HepG2 (cell line): ENCODE data around the gene KRTAP5-6. TPM values are rescaled to one million over a fixed set of nuclear protein-coding genes. Genes with fewer than 3 reads are reported as not detected.

Experiments
- HIVEP1 ChIP-seq: sonication (generic); formaldehyde crosslinking; IDR thresholded peaks from 2 replicates; pipeline ENCODE4 v1.4.0; 2020; ENCODE audit warnings: mild to moderate bottlenecking, missing genetic modification reagents
- MAFF ChIP-seq: IDR thresholded peaks from 2 replicates; pipeline ENCODE4 v1.6.1; 2011; ENCODE audit warnings: low read depth, low read length, improper control_type of control experiment
- NCOA2 ChIP-seq: sonication (generic); formaldehyde crosslinking; IDR thresholded peaks from 2 replicates; pipeline ENCODE4 v1.8.0; 2022; ENCODE audit warnings: inconsistent platforms
- NFKBIZ ChIP-seq: IDR thresholded peaks from 2 replicates; pipeline ENCODE4 v1.6.1; 2018; ENCODE audit warnings: missing genetic modification reagents, missing compliant biosample characterization
- RCOR2 ChIP-seq: IDR thresholded peaks from 2 replicates; pipeline ENCODE4 v1.6.1; 2016; ENCODE audit warnings: missing biosample characterization, missing genetic modification reagents
- TARDBP ChIP-seq: sonication (generic); formaldehyde crosslinking; IDR thresholded peaks from 2 replicates; pipeline ENCODE4 v1.8.0; 2022; ENCODE audit warnings: mild to moderate bottlenecking, missing genetic modification reagents
- YEATS4 ChIP-seq: sonication (generic); formaldehyde crosslinking; IDR thresholded peaks from 2 replicates; pipeline ENCODE4 v1.4.0; 2020; ENCODE audit warnings: missing genetic modification reagents, borderline replicate concordance
- ZFX ChIP-seq: sonication (generic); formaldehyde crosslinking; IDR thresholded peaks from 2 replicates; pipeline ENCODE4 v1.4.0; 2020; ENCODE audit warnings: mild to moderate bottlenecking, low read depth, missing genetic modification reagents, moderate library complexity
- ZNF230 ChIP-seq: sonication (generic); formaldehyde crosslinking; IDR thresholded peaks from 2 replicates; pipeline ENCODE4 v1.4.0; 2020; ENCODE audit warnings: mild to moderate bottlenecking, missing genetic modification reagents
- ZNF317 ChIP-seq: sonication (generic); formaldehyde crosslinking; IDR thresholded peaks from 2 replicates; pipeline ENCODE4 v1.5.0; 2020; ENCODE audit warnings: mild to moderate bottlenecking, missing genetic modification reagents
- ZNF605 ChIP-seq: sonication (generic); formaldehyde crosslinking; IDR thresholded peaks from 2 replicates; pipeline ENCODE4 v1.8.0; 2022; ENCODE audit warnings: mild to moderate bottlenecking, missing genetic modification reagents
- ZNF607 ChIP-seq: sonication (generic); formaldehyde crosslinking; IDR thresholded peaks from 2 replicates; pipeline ENCODE4 v1.5.1; 2020; ENCODE audit warnings: missing genetic modification reagents, mild to moderate bottlenecking, borderline replicate concordance
- ZNF883 ChIP-seq: sonication (generic); formaldehyde crosslinking; IDR thresholded peaks from 2 replicates; pipeline ENCODE4 v1.5.1; 2020; ENCODE audit warnings: mild to moderate bottlenecking, missing genetic modification reagents; ENCODE audit errors: not compliant biosample characterization
- polyA plus RNA-seq, 8 experiments: library from polyadenylated mRNA; depleted of rRNA in 3 of 8; stranded (reverse) in 7 of 8; unstranded in 1 of 8; fragments of >200 nt; fragmentation: Illumina TruSeq in 4 of 8; extraction: Trizol in 4 of 8; gene quantifications; 2 replicates each; pipeline versions ENCODE4 v1.2.1 to v1.2.3, GENCODE V29; 2011 to 2016; ENCODE audit warnings: low read depth in 4 of 8, missing spikeins in 1 of 8, mixed read lengths in 1 of 8; ENCODE audit not compliant: insufficient read depth in 1 of 8
- total RNA-seq, 5 experiments: library from RNA; depleted of rRNA; stranded (reverse); fragments of >200 nt; fragmentation: Illumina TruSeq; extraction: Trizol; gene quantifications; 2 replicates each; pipeline ENCODE4 v1.2.3, GENCODE V29; 2016; ENCODE audit warnings: low read depth in 1 of 5
- TF ChIP-seq, protein P1 (sequence below): sonication (generic); formaldehyde crosslinking; IDR thresholded peaks from 2 replicates; pipeline ENCODE4 v1.8.1; 2023; ENCODE audit warnings: mild to moderate bottlenecking, missing genetic modification reagents
- TF ChIP-seq, protein P2 (sequence below): IDR thresholded peaks from 2 replicates; pipeline ENCODE4 v1.6.1; 2016
- TF ChIP-seq, protein P3 (sequence below): IDR thresholded peaks from 2 replicates; pipeline ENCODE4 v1.6.1; 2016; ENCODE audit warnings: control low read depth
- TF ChIP-seq, protein P4 (sequence below): IDR thresholded peaks from 2 replicates; pipeline ENCODE4 v1.6.1; 2018; ENCODE audit warnings: missing genetic modification reagents, mild to moderate bottlenecking, missing compliant biosample characterization
- TF ChIP-seq, protein P5 (sequence below): sonication (generic); formaldehyde crosslinking; IDR thresholded peaks from 2 replicates; pipeline ENCODE4 v1.4.0; 2020; ENCODE audit warnings: missing genetic modification reagents, borderline replicate concordance

Gene KRTAP5-6
- total and polyA plus RNA-seq, 2 of the 13 experiments (the other 11 are each of a cell fraction or from before 2014, with no cell fraction given): not detected

DNA sequence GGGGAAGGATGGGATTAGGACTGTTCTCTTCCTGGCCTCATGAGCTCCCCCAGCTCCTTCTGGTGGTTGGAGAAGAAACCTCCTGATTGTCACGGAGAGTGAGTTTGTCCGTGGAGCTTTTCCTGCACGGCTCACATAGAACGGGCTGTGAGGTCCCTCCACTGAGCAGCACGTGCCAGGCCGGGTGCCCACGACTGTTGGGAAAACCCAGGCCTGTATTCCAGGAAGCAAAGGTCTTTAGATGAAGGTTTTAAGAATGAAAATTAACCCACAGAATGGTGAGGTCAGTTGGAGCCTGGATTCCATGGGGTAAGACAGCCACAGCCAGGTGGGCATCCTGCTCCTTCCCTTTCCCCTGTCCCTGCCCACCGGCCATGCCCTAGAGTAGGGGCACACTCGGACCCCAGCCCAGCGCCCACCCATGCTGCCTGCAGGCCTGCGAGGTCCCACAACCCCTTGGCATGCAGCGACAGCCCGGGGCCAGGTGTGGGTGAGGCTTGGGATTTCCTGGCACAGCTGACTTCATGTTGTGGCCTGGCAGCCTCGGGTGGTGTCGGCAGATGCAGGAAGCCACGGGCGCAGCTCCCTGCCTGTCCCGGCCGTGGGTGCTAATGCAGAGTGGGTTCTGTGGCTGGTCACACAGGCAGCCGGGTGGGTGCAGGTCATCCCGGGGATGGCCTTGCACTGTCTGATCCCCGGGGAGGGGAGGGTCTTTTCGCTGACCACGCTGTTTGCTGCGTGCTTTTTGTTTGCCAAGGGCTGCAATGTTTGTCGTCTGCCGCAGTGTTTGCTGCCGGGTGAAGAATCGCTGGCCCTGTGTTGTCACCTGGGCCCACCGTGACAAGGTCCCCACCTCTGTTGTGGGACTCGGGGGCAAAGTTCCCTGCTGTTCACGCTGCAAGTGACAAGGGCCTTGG, 7.5 kb upstream of the KRTAP5-6 start (continued):
- TF ChIP-seq ZNF230: 0 out of 2 replicates have a peak, but pooled peaks have one; percentile 38
- peak; percentile 98 for TF ChIP-seq NFKBIZ (CRISPR knock-in tag)
- peak; percentile 76 for TF ChIP-seq YEATS4 (CRISPR knock-in tag)
- TF ChIP-seq, protein P1, sequence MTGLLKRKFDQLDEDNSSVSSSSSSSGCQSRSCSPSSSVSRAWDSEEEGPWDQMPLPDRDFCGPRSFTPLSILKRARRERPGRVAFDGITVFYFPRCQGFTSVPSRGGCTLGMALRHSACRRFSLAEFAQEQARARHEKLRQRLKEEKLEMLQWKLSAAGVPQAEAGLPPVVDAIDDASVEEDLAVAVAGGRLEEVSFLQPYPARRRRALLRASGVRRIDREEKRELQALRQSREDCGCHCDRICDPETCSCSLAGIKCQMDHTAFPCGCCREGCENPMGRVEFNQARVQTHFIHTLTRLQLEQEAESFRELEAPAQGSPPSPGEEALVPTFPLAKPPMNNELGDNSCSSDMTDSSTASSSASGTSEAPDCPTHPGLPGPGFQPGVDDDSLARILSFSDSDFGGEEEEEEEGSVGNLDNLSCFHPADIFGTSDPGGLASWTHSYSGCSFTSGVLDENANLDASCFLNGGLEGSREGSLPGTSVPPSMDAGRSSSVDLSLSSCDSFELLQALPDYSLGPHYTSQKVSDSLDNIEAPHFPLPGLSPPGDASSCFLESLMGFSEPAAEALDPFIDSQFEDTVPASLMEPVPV (CRISPR knock-in tag): peak; percentile 94
- TF ChIP-seq ZNF607: peak; percentile 53; the same call in 1 of the 2 replicates
- TF ChIP-seq, protein P2, sequence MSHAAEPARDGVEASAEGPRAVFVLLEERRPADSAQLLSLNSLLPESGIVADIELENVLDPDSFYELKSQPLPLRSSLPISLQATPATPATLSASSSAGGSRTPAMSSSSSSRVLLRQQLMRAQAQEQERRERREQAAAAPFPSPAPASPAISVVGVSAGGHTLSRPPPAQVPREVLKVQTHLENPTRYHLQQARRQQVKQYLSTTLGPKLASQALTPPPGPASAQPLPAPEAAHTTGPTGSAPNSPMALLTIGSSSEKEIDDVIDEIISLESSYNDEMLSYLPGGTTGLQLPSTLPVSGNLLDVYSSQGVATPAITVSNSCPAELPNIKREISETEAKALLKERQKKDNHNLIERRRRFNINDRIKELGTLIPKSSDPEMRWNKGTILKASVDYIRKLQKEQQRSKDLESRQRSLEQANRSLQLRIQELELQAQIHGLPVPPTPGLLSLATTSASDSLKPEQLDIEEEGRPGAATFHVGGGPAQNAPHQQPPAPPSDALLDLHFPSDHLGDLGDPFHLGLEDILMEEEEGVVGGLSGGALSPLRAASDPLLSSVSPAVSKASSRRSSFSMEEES (CRISPR knock-in tag): peak; percentile 98
- TF ChIP-seq ZNF883: peak; percentile 51
- peak; percentile 95 for TF ChIP-seq TARDBP (CRISPR knock-in tag)
- peak; percentile 74 for TF ChIP-seq ZNF605 (CRISPR knock-in tag)
- TF ChIP-seq, protein P3, sequence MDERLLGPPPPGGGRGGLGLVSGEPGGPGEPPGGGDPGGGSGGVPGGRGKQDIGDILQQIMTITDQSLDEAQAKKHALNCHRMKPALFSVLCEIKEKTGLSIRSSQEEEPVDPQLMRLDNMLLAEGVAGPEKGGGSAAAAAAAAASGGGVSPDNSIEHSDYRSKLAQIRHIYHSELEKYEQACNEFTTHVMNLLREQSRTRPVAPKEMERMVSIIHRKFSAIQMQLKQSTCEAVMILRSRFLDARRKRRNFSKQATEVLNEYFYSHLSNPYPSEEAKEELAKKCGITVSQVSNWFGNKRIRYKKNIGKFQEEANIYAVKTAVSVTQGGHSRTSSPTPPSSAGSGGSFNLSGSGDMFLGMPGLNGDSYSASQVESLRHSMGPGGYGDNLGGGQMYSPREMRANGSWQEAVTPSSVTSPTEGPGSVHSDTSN (CRISPR knock-in tag): peak; percentile 50; the same call in 1 of the 2 replicates
- TF ChIP-seq ZNF317: peak; percentile 62; the same call in 1 of the 2 replicates
- TF ChIP-seq, protein P4, sequence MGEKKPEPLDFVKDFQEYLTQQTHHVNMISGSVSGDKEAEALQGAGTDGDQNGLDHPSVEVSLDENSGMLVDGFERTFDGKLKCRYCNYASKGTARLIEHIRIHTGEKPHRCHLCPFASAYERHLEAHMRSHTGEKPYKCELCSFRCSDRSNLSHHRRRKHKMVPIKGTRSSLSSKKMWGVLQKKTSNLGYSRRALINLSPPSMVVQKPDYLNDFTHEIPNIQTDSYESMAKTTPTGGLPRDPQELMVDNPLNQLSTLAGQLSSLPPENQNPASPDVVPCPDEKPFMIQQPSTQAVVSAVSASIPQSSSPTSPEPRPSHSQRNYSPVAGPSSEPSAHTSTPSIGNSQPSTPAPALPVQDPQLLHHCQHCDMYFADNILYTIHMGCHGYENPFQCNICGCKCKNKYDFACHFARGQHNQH (CRISPR knock-in tag): peak; percentile 93; the same call in 1 of the 2 replicates
- peak; percentile 71 for TF ChIP-seq ZFX (CRISPR knock-in tag)
- TF ChIP-seq, protein P5, sequence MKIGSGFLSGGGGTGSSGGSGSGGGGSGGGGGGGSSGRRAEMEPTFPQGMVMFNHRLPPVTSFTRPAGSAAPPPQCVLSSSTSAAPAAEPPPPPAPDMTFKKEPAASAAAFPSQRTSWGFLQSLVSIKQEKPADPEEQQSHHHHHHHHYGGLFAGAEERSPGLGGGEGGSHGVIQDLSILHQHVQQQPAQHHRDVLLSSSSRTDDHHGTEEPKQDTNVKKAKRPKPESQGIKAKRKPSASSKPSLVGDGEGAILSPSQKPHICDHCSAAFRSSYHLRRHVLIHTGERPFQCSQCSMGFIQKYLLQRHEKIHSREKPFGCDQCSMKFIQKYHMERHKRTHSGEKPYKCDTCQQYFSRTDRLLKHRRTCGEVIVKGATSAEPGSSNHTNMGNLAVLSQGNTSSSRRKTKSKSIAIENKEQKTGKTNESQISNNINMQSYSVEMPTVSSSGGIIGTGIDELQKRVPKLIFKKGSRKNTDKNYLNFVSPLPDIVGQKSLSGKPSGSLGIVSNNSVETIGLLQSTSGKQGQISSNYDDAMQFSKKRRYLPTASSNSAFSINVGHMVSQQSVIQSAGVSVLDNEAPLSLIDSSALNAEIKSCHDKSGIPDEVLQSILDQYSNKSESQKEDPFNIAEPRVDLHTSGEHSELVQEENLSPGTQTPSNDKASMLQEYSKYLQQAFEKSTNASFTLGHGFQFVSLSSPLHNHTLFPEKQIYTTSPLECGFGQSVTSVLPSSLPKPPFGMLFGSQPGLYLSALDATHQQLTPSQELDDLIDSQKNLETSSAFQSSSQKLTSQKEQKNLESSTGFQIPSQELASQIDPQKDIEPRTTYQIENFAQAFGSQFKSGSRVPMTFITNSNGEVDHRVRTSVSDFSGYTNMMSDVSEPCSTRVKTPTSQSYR (CRISPR knock-in tag): peak; percentile 79
- TF ChIP-seq NCOA2 (CRISPR knock-in tag): peak; percentile 99
- TF ChIP-seq HIVEP1 (CRISPR knock-in tag): peak; percentile 88
- TF ChIP-seq MAFF: peak; percentile 77
- TF ChIP-seq RCOR2 (CRISPR knock-in tag): peak; percentile 92; the same call in 1 of the 2 replicates
- TF ChIP-seq, all 625 proteins: peak for 299; not testable (repeated sequence) for 326
